SU-DHL-6 (cell line): ENCODE results near the gene LRRC4C.

Experiments
- H2AFZ ChIP-seq: fragments of 200-600 bp; sonication (generic); 2 replicates; pipeline ENCODE4 v1.6.1; 2014; ENCODE audit warnings: low read depth, mild to moderate bottlenecking, moderate library complexity, mixed read lengths, antibody characterized with exemption, low read length; ENCODE audit not compliant: severe bottlenecking
- H3F3A ChIP-seq: fragments of 200-600 bp; shearing (Covaris generic); 2 replicates; pipeline ENCODE4 v1.6.0; 2016; ENCODE audit warnings: antibody characterized with exemption, mild to moderate bottlenecking; ENCODE audit not compliant: insufficient read depth
- H3K27ac ChIP-seq: fragments of 200-600 bp; sonication (generic); 2 replicates; pipeline ENCODE4 v1.5.1; 2016; ENCODE audit warnings: low read depth, mild to moderate bottlenecking, low read length, moderate library complexity, mixed read lengths
- H3K27me3 ChIP-seq: fragments of 200-600 bp; sonication (generic), shearing (Covaris generic); 2 replicates; pipeline ENCODE4 v1.6.0; 2014; ENCODE audit warnings: mild to moderate bottlenecking, low read length
- H3K36me3 ChIP-seq: fragments of 200-600 bp; sonication (generic); 2 replicates; pipeline ENCODE4 v1.6.1; 2014; ENCODE audit warnings: mild to moderate bottlenecking, low read length, mixed read lengths
- H3K4me2 ChIP-seq: fragments of 300-600, 200-600 bp; shearing (Covaris generic), sonication (generic); 2 replicates; pipeline ENCODE4 v1.6.0; 2014; ENCODE audit warnings: low read length, low read depth, mild to moderate bottlenecking; ENCODE audit not compliant: poor library complexity, severe bottlenecking
- H3K4me3 ChIP-seq: fragments of 200-600 bp; sonication (generic); 2 replicates; pipeline ENCODE4 v1.5.1; 2014; ENCODE audit warnings: antibody characterized with exemption, low read length, mild to moderate bottlenecking, mixed read lengths; ENCODE audit not compliant: insufficient read depth, poor library complexity, severe bottlenecking
- H3K79me2 ChIP-seq: fragments of 200-600 bp; sonication (generic); 2 replicates; pipeline ENCODE4 v1.6.1; 2014; ENCODE audit warnings: mild to moderate bottlenecking, low read length, moderate library complexity; ENCODE audit not compliant: insufficient read depth
- H3K9ac ChIP-seq: fragments of 200-600 bp; sonication (generic); 2 replicates; pipeline ENCODE4 v1.7.0; 2014; ENCODE audit warnings: mild to moderate bottlenecking, low read length
- H3K9me2 ChIP-seq: fragments of 200-600 bp; sonication (generic); replicated peaks from 2 replicates; pipeline ENCODE4 v1.6.1; 2014; ENCODE audit warnings: low read length; ENCODE audit not compliant: insufficient read depth
- H3K9me3 ChIP-seq: fragments of 200-600 bp; sonication (generic); 2 replicates; pipeline ENCODE4 v1.6.1; 2014; ENCODE audit warnings: low read length, mixed read lengths; ENCODE audit not compliant: insufficient read depth
- H4K20me1 ChIP-seq: fragments of 200-600 bp; sonication (generic); 2 replicates; pipeline ENCODE4 v1.6.1; 2014; ENCODE audit warnings: low read depth, mild to moderate bottlenecking, antibody characterized with exemption, low read length, moderate library complexity, mixed read lengths
- CTCF ChIP-seq: fragments of 200-600 bp; sonication (generic); IDR thresholded peaks from one replicate; pipeline ENCODE4 v1.5.1; 2017; ENCODE audit warnings: antibody characterized with exemption, mild to moderate bottlenecking, low read length, moderate library complexity; ENCODE audit not compliant: insufficient read depth, poor library complexity, severe bottlenecking
- EZH2phosphoT487 ChIP-seq: fragments of 200-600 bp; sonication (generic), shearing (Covaris generic); conservative IDR thresholded peaks from 2 replicates; pipeline ENCODE4 v1.6.1; 2018; ENCODE audit warnings: mild to moderate bottlenecking, antibody characterized with exemption, low read length, moderate library complexity, mixed read lengths

Gene LRRC4C

GRCh38 chr11:40701027-40701426 is 758.4 kb downstream of the LRRC4C start:
- Histone ChIP-seq H3K9me3 (no peaks in the 10 kb centered on the region), H3K27ac (no peak overlapping the region), H4K20me1 (no peaks in the 10 kb centered on the region), H3K4me3 (no peak overlapping the region), H3F3A (no peaks in the 10 kb centered on the region), H3K9ac (no peak overlapping the region), H2AFZ (no peak overlapping the region), H3K36me3 (no peaks in the 10 kb centered on the region), H3K79me2 (no peaks in the 10 kb centered on the region), H3K27me3 (no peaks in the 10 kb centered on the region), H3K4me2 (no peak overlapping the region), H3K9me2 (no peaks in the 10 kb centered on the region)
- TF ChIP-seq CTCF (no peak), EZH2phosphoT487 (no peak)

- Histone ChIP-seq H3K4me2 (no peak overlapping the region), H3K27ac (no peak overlapping the region), H2AFZ (no peak overlapping the region), H3K79me2 (no peaks in the 10 kb centered on the region), H3K9me2 (no peaks in the 10 kb centered on the region), H3F3A (no peaks in the 10 kb centered on the region), H3K27me3 (no peaks in the 10 kb centered on the region), H3K9ac (no peak overlapping the region), H4K20me1 (no peaks in the 10 kb centered on the region), H3K36me3 (no peaks in the 10 kb centered on the region), H3K4me3 (no peak overlapping the region), H3K9me3 (no peaks in the 10 kb centered on the region)
- no peak for TF ChIP-seq EZH2phosphoT487
- no peak for TF ChIP-seq CTCF
These were observed 769.6 kb downstream of the LRRC4C start for GRCh38 chr11:40689823-40690222.

GRCh38 chr11:40688369-40688768 is 771.1 kb downstream of the LRRC4C start:
- Histone ChIP-seq H3K4me2 (no peak overlapping the region), H3K79me2 (no peaks in the 10 kb centered on the region), H3K36me3 (no peaks in the 10 kb centered on the region), H3K9me3 (no peaks in the 10 kb centered on the region), H3K27me3 (no peaks in the 10 kb centered on the region), H3K9ac (no peak overlapping the region), H4K20me1 (no peaks in the 10 kb centered on the region), H2AFZ (no peak overlapping the region), H3K27ac (no peak overlapping the region), H3K9me2 (no peaks in the 10 kb centered on the region), H3F3A (no peaks in the 10 kb centered on the region), H3K4me3 (no peak overlapping the region)
- TF ChIP-seq EZH2phosphoT487: no peak
- no peak for TF ChIP-seq CTCF
